Stimulated activated naive CD4-positive, alpha-beta T cell (primary cell): ENCODE results near the gene SSTR5.
"Not testable (repeated sequence)": the region's sequence is repeated elsewhere in the genome, so short reads cannot be mapped to it uniquely, and the experiment has no call there.

Source experiments
- DNase-seq, 6 experiments: peaks; one replicate each; lab custom pipeline; 2025; lab: John Stamatoyannopoulos, UW

The SSTR5 gene

DNA sequence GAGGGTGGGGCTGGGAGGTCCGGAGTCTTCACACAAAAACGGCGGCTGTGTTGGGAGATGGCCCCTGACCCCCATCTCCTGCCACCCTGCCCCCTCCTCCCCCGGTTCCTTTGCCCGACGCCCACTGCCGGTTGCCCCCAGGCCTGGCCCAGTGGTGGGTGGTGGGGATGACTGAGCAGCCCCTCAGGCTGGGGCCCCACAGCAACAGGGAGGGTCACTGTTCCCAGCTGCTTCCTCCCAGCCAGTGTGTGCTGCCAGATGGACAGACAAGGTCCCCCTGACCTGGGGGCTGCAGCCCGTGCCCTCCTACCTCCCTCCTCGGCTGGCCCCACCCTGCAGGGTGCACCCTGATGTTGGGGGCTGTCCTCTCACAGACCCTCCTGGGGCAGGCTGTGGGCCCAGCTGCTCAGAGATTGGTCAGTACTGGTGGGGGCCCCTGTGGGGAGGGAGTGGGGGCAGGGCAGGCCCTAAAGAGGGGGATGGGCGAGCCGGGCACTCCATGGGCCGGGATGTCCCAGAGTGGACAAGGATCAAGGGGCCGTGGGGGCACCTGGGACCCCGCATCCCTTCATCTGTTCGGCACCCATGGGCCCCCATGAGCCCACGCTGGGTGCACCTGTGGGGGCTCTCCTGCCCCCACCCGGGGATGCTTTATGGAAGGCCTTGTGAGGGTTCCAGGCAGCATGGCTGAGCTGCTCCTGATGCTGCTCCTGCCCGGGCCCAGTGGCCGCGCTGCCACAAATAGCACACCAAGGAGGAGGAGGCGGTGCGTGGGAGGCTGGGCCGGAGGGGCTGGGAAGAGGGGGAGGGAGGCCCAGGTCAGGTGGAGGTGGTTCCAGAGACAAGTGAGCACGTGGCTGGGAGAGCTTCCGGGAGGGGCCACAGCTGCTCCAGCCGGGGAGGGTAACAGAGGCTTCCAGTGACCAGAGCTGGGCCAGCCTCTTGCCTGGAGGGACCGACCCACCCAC, 18.4 kb downstream of the SSTR5 start:
- DNase-seq: no peak

- DNase-seq: no peak
Measured at GRCh38 chr16:1091992-1092552, 19.5 kb downstream of the SSTR5 start.

DNA sequence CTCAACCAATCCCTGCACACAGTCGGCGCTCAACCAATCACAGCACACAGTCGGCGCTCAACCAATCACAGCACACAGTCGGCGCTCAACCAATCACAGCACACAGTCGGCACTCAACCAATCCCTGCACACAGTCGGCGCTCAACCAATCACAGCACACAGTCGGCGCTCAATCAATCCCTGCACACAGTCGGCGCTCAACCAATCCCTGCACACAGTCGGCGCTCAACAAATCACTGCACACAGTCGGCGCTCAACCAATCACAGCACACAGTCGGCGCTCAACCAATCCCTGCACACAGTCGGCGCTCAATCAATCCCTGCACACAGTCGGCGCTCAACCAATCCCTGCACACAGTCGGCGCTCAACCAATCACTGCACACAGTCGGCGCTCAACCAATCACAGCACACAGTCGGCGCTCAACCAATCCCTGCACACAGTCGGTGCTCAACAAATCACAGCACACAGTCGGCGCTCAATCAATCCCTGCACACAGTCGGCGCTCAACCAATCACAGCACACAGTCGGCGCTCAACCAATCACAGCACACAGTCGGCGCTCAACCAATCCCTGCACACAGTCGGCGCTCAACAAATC, 20.2 kb downstream of the SSTR5 start:
- not testable (repeated sequence) for DNase-seq

GRCh38 chr16:1093284-1094123, 21.0 kb downstream of the SSTR5 start:
- peak in 1 of 6 experiments; percentile 8 for DNase-seq

- DNase-seq: no peak
Measured at GRCh38 chr16:1094124-1094479, 21.6 kb downstream of the SSTR5 start.

- DNase-seq: no peak
Measured at GRCh38 chr16:1094601-1095449, 22.3 kb downstream of the SSTR5 start.

- no peak for DNase-seq
Measured at GRCh38 chr16:1095450-1096168, 23.1 kb downstream of the SSTR5 start.

DNA sequence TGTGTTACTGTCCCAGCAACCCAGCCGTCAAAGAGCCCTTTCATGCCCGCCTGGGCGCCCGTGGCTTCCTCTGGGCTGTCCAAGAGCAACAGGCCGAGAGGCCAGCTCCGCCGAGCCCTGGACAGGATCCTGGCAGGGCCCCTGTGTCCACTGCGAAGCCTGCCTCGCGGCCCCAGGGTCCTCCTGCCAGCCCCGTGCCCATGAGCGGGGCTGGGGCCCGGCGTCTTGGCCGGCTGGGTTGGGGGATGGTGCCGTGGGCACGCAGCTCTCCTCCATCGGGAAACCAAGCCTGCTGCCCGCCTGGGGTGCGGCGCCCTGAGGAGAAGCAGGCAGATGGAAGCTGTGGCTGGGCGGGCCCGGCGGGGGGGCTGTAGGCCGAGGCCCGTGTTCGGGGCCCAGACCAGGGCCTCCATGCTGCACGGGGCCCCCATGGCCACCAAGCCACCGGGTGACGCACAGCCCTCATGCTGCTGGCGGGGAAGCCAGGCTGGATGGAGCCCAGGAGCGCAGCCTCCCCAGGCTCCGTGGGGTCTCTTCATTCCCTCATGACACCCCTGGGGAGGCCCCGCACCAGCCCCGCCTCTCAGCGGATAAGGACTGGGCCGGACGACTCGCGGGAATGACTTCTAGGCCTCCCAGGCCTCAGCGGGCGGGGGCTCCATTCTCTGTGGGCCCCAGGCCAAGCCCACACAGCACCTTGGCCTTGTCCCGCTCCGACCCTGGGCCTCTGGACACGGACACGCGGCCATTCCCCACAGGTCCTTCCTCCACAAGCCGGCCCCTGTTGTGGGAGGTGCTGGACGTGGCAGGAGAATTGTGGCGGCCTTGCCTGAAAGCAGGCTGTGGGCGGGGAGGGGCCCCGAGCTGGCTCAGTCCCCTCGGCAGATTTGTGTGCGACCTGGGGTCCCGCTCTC, 23.9 kb downstream of the SSTR5 start, which contains the start of gene C1QTNF8:
TSS of gene C1QTNF8 (minus strand) at position 76 of the 914 bp plus-strand sequence. CDS start 1,322 bp downstream, outside the sequence.
- DNase-seq: no peak

DNA sequence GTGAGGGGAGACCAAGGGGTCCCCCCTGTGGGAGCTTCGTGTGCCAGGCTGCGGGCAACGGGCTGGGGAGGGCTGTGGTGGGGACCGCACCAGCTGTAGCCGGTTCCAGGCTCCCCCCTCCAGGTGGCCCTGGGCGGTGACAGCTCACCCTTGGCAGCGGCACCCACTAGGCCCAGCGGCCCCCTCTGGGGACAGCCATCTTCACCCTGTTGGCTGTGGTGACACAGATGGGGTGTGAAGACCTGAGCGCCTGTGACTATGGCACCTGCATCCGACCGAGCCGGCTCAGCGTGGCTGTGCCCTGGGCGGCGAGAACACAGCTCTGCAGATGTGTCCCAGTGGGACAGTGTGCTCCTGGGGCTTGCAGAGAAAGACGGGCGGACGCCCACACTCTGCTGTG, 24.6 kb downstream of the SSTR5 start:
- DNase-seq: no peak

DNA sequence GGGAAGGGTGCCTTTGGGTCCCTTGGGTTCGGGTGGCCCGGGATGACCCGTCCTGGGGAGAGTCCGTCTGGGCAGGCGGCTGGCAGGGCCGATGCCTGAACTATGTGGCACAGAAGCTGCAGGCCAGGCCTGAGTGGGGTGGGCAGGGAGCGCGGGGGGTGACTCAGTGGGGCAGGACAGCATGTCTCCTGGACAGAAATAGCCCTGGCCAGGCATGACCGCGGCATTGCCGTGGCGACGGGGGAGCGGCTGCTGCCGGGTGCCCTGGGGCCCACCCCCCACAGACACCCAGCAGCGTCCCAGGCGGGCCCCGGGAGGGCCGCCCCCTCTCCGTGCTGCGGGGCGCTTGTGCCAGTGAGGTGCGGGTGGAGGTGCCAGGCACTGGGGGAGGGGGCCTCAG, 25.3 kb downstream of the SSTR5 start:
- no peak for DNase-seq

DNA sequence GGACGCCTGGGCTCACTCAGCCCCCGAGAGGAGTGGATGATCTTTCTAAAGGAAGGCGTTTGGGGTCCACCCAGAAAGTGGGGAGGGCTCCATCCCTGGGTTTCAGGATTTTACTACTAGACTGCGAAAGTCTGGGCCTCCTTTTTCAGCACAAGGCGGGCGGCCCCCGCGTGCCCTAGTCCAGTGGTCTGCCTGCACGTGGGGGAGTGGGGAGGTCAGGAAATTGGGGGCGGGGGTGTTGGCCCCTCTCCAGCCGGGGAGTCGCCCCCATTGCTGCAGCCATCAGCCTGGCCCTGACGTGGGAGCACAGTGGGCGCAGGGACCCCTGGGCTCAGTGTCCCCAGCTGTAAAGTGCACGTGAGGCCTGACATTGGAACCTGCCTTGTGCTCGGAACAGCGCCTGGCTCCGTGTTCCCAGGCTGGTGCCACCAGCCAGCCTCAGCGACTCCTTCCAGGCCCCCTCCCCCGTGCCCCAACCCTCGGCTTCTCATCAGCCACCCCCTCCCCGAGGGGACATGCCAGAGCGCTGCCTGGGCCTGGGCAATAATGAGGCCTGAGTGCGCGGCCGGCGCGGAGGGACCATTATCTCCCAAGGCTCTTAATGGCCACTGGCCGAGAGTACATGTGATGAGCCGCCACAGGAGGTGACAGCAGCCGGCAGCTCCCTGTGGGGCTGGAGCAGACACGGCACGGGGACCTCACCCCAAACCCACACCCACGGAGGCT, 25.9 kb downstream of the SSTR5 start:
- no peak for DNase-seq

- DNase-seq: no peak
Measured at GRCh38 chr16:1099189-1100083, 26.9 kb downstream of the SSTR5 start.

- no peak for DNase-seq
Measured at GRCh38 chr16:1100084-1100800, 27.7 kb downstream of the SSTR5 start.

DNA sequence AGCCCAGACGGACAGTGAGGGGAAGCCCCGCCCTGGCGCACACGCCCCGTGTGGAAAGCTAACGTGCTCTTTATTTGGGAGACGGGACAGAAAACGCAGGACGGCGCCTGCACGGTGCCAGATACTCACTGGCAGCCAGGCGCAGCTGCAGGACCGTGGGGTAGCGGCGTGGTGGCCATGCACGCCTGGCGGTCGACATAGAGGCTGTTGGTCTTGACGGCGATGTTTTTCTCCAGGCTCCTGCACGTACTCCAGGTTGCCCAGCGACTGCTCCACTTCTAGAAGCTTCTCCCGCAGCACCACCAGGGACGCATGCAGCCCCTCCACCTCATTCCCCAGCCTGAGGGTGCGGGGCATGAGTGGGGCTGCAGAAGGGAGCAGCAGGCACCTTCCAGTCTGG, 28.6 kb downstream of the SSTR5 start:
- DNase-seq: no peak

DNA sequence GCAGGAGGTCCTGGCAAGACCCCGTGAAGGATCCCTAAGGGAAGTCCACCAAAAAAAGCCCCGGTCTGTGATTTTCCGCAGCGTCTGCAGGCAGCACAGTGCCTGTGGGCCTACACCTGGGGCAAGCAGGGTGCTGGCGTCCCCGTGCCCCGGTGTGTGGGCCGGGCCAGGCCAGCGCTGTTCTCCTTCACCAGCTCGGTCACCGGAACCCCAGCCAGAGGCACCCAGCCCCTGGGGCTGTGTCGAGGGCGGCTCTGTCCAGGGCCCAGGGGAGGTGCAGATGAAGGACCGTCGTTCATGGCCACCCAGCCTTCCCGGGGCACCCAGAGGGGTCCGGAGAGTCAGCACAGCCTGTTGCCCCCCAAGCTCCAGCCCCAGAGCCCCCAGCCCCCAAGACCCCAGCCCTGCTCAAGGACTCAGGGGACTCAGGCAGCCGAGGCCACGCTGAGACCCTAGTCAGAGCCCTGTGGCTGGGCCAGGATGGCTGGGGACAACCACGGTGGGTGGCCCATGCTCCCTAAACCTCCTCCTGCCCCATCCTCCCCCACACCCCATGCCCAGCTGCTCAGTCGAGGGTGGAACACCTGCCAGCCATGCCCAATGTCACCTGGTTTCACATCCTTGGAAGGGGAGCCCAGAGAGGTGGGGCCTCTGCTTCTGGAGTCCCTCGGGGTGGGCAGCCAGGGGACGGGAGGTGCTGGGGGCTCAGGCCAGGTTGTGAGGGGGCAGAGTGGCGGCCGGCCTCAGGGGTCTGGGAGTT, 29.2 kb downstream of the SSTR5 start:
- no peak for DNase-seq

DNA sequence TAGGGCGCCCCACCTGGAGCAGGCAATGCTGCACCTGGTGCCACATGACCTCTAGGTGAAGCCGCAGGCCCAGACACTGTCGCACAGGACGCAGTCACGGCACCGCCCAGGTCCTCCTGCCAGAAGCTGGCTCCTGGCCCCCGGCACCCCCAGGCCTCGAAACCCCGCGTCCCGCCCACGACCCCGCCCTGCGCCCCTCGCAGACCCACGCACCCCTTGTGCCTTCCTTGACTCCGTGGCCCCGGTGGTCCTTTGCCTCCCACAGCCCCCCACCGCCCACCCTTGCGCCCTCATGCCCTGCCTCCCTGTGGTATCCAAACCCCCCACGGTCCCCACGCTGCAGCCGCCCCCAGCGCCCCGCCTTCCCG, 29.8 kb downstream of the SSTR5 start:
- DNase-seq: no peak
